ENCODE measurements around the gene PCDHGB5.

Gene PCDHGB5

DNA sequence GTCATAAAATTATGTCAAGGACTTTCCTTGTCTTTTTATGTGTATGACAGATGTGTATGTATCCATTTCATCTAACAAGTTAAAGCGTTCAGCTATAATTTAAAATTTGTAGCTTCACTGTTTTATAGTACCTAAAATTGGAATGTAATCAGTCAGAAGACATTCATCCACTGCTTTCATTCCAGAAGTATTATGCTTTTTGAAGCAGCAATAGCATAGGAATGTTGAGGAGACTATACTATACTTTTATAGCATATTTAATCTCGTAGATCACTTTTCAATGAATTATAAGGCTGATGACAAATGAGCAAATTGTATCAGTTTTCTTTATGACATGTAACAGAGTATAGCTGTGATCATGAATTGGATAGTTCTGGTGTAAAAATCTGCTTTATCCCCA lies 39.5 kb downstream of the PCDHGB5 start:
- no peak overlapping the region for H3K27ac ChIP-seq
- no peak for DNase-seq (ENCODE audit: low read depth, low spot score)

DNA sequence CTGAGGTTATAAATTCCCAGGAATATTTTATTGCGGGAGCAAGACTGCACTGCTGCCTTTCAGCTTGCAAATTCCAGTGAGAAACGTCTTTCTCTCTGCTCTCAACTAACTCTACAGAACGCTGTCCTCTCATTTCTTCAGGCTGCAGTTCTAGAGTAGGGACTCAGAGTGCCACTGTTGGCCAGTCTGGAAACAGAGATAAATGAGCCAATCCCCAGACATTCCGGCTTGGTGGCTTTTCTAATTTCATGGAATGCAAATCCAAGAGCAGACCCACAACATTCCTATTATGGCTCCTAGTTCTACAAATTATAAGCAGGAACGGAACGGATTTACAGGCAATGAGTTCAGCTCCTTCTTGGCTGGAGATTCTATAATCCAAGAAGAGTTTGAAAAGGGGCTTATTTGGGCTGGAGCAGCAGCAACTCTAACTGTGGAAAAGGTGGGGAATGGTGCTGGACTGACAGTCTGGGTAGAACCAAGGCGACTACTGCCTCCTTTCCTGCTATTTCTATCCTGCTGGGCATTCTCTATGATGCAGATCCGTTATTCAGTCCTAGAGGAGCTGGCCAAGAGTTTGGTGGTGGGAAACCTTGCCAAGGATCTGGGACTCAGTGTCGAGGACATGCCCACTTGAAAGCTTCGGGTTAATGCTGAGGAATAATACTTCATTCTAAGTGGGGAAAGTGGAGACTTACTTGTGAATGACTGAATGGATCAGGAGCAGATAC lies 41.8 kb downstream of the PCDHGB5 start:
- no peak overlapping the region for H3K27ac ChIP-seq
- no peak for DNase-seq (ENCODE audit: low read depth, low spot score)

DNA sequence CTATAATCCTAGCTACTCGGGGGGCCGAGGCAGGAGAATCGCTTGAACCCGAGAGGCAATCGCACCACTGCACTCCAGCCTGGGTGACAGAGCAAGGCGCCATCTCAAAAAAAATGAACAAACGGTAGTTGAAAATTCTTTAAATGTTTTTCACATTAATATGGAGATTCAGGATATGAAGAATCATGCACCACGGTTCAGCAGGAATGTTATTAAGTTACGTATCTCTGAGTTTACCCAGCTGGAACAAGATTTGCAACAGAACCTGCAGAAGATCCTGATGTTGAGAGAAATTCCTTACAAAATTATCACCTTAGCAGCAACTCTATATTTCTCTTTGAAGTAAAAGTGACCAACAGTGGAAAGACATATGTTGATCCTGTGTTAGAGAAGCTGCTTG lies 42.6 kb downstream of the PCDHGB5 start:
- no peak overlapping the region for H3K27ac ChIP-seq
- no peak for DNase-seq (ENCODE audit: low read depth, low spot score)

DNA sequence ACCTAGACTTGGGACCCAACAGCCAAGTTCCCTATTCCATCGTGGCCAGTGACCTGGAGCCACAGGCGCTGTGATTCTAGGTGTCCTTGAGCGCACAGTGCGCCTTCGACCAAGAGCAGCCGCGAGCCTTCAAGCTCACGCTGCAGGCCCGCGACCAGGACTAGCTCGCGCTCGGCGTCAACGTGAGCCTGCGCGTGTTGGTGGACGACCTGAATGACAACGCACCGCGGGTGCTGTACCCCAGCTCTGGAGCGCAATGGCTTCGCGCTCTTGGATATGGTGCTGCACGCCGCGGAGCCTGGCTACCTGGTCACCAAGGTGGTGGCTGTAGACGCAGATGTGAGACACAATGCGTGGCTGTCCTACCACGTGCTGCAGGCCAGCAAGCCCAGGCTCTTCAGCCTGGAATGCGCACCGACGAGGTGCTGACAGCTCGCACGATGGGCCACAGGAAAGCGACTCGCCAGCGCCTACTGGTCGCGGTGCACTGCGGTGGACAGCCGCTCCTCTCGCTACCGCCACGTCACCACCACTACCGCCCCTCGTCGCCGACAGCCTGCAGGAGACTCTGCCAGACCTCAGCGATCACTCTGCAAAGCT lies 43.9 kb downstream of the PCDHGB5 start:
- no peak for DNase-seq (ENCODE audit: low read depth, low spot score)
- no peak overlapping the region for H3K27ac ChIP-seq
